UCSD-AML1 (cell line): ENCODE results near the gene LTB4R.
"Not testable (repeated sequence)": the region's sequence is repeated elsewhere in the genome, so short reads cannot be mapped to it uniquely, and the experiment has no call there.

Source experiments
- DNase-seq: peaks from one replicate; lab custom pipeline; 2025; ENCODE audit not compliant: unreplicated experiment; lab: John Stamatoyannopoulos, UW

LTB4R gene

DNA sequence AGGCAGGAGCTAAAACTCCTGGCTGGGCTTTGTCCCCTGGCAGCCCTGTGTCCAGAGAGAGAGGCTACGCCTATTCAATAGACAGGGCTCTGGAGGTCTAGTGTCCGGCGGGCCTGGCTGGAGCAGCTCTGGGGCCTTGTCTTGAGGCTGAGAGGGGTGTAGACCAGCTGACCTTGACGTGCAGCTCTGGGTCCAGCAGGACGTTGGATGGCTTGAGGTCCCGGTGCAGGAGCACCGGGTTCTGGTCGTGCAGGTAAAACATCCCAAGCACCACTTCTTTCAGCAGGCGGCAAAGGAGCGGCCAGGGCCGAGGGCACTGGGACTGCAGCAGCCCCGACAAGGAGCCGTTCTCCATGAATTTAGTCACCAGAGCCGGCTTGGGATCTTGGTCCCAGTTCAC, 27.5 kb downstream of the LTB4R start:
- DNase-seq: no peak

DNA sequence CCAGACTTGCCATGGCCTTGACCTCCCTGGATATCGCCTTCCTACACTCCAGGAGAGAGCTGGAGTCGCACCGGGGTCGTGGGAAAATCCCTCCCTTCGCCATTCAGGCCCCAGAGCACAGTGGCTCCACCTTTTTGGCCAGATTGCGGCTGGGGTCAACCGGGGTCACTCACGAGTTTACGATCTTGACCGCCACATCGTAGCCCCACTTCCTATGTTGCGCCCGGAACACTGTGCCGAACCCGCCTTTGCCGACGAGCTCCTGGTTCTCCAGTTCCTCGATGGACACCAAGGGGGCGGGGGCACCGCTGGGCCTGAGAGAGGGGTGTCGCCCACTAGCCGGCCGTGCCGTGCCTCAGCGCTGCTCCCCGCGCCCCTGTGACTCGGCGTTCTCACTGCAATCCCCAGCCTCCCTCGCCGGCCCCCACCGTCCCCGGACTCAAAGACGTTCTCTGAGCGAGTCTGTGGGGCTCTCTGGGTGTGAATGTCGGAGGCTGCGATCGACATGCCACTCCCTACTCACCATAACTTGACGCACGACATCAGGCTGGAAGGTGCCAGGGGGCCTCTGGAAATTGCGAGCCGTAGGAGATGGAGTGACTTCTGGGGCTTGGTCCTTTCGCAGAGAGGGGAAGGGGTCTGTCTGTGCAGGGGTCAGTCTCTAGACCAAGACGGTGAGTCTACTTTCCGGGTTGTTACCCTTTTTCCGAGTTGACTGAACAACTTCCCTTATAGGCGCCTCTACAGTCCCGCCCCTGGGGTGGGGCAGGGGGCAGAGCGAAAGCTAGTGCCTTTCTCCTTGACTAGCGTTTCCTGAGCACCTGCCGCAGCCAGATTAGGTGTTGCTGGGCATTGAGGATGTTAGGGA, 28.2 kb downstream of the LTB4R start, which contains the start of gene RIPK3:
Gene RIPK3, minus strand, starts transcription at position 708 of the 868 bp plus-strand sequence. Its CDS starts 165 bp downstream, at position 543.
- DNase-seq: peak; percentile 67

DNA sequence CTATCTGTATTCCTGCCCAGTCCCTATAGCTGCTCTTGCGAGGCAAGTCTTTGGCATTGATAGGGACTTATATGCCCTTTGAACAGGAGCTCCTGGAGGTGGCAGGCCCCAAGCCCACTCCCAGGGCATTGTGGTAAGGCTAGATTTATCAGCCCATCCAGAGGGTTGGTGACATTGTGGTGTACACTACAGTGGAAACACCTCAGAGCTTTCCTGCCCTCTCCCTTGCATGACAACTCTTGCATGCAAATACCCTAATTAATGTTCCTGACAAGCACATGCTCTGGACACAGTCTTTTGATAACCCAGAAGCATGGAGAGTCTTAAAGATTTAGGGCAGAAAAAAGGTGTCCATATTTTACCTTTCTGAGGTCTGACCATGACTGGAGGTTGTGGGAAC, 29.3 kb downstream of the LTB4R start:
- no peak for DNase-seq

DNA sequence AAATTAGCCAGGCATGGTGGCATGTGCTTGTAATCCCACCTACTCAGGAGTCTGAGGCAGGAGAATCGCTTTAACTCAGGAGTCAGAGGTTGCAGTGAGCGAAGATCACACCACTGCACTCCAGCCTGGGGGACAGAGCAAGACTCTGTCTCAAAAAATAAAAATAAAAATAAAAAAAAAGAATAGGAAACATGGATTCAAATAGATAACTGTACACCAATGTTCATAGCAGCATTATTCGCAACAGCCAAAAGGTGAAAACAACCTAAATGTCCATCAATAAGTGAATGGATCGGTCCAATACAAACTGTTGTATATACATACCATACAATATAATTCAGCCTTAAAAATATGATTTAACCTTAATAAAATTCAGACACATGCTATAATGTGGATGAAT, 31.6 kb downstream of the LTB4R start:
- DNase-seq: no peak

DNA sequence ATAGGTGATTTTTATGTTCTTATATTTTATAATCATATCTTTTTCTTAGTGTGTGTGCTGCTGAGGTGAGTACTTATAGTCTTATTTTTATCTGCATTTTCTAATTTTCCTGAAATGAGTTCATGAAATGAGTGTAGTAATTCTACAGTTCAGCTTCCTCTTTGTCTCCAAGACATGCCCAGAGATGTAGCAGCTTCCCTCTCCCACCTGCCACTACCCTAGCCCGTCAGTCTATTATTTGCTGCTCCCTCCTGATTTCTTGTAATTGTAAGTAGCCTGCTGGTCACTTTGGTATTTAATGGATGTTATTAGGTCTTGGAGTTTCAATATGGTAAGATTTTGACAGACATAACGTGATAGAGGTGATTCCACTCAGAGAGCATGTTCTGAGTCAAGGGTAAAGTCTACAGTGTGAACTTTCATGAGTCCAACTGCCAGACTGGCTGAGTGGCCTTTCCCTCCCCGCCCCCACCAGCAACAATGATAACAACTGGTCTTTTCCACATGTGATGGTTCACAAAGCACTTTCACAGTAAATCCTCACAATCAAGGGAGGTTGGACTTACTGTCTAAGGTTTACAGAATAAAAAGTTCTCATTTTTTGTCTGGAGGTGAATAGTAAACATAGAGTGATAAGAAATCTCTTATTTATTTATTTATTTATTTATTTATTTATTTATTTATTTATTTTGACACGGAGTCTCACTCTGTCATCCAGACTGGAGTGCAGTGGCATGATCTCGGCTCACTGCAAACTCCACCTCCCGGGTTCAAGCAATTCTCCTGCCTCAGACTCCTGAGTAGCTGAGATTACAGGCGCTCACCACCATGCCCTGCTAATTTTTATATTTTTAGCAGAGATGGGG, 32.7 kb downstream of the LTB4R start:
- no peak for DNase-seq

DNA sequence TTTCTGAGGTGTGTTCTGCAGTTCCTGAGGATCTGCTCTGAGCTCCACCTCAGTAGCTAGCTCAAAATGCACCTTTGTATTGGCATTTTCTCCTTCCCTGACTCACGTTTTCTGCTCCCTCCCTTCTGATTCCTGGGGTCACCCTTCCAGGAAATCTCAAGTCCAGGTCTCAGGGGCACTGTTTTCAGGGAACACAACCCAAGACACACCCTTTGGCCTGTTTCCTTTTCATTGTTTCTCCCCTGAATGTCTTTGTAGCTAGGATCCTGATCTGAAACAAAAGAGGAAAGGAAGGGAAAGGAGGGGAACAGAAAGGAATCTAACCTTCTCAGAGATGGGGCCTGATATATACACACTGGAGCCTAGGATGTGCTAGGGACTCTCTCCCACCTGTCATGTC, 35.8 kb downstream of the LTB4R start:
- DNase-seq: no peak

DNA sequence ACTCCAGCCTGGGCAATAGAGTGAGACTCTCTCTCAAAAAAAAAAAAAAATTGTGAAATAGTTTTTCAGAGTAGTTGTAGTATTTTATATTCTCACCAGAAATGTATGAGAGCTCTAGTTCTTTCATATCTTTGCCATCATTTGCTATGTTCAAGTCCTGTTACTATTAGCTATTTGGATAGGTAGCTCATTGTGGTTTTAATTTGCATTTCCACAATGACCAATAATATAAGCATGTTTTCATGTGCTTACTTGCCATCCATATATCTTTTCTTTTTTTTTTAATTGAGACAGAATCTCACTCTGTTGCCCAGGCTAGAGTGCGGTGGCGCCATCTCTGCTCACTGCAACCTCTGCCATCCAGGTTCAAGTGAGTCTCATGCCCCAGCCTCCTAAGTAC, 36.9 kb downstream of the LTB4R start:
- no peak for DNase-seq

DNA sequence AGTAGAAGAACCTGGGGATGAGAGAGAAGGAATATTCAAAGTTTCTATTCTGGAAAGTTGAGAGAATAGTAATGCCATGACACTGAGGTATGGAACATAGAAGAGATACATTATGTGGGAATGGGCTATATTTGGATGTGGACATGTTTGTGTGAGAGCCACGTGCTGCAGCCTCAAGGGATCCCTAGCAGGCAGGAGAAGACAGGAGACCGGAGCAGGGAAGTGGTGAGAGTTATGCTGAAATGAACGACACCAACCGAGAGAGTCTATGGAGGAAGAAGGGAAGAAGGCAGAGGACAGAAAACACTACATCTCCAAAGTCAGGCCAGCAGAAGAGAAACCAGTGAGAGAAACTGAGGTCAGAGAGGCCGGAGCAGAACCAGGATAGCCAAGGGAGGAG, 38.4 kb downstream of the LTB4R start:
- no peak for DNase-seq

DNA sequence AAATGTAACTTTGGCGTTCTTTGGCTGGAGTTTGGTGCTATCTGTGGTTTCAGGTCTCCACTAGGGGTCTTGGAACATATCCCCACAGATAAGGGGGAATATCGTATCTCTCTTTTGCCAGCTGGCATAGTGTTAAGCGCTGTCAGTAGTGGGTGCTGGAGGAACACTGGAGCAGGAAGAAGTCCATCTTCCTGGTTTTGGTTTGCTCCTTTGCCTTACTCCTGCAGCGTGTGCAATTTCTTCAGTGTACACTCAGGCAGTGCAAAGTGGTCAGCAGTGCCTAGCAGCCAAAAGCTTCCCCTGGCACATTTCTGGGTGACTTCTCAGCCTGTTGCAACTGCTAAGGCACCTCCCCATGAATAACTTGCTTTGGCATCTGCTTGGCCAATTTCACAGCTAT, 40.2 kb downstream of the LTB4R start:
- DNase-seq: no peak

DNA sequence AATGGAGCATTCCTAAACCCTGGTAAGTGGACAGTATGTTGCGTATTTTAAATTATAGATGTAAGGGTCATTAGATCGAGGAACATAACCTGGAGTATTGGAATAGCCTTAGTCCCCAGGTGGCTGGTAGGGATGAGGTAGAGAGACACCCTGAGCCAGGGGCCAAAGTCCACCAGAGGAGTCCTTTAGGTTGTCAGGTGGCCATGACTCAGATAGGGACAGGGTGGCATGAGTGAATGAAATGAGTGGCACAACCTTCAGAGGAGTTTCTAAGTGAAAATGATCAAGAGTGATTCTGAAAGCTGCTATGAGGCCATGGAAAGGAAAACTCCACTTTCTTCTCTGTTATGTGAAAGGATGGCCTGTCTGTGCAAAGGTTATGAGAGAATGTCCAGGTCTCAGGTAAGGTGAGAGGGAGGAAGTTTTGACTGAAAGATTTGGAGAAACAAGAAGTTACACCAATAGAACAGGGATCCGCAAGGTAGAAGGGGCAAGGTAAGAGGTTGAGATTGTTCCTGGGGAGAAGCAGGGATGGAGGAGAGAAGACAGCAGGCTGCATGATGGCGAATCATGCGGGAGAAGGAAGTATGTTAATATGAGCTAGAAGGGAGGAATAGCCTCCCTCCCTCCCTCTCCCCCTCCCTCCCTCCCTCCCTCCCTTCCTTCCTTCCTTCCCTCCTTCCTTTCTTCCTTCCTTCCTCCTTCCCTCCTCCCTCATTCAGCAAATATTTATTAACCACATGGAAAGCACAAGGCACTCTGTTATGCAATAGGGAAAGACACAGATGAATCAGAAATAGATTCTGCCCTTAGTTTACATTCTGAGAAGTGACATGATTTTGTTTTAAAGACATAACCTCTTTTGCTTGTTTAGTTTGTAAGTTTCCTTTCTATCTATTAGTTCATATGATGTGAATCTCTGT, 42.5 kb downstream of the LTB4R start:
- no peak for DNase-seq

DNA sequence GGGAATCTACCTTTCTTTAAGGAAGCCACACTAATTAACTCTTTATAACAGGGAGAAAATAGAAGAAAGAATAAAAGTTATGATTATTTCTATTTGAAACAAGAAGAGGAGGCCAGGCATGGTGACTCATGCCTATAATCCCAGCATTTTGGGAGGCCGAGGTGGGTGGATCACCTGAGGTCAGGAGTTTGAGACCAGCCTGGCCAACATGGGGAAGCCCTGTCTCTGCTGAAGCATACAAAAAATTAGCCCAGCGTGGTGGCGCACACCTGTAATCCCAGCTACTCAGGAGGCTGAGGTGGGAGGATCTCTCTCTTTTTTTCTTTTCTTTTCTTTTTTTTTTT, 43.2 kb downstream of the LTB4R start:
- not testable (repeated sequence) for DNase-seq

DNA sequence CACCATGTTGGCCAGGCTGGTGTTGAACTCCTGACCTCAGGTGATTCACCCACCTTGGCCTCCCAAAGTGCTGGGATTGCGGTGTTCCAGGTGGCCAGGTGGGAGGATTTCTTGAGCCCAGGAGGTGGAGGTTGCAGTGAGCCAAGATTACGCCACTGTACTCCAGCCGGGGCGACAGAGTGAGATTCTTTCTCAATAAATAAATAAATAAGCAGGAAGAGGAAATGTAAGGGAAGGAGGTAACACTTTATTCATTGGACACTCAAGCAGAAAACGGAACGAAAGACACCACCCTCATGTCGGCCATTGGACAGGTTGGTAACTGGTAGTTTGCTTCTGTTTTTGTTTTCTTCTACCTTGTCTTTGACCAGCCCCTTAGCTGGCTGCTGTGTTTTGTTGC, 43.7 kb downstream of the LTB4R start:
- no peak for DNase-seq

DNA sequence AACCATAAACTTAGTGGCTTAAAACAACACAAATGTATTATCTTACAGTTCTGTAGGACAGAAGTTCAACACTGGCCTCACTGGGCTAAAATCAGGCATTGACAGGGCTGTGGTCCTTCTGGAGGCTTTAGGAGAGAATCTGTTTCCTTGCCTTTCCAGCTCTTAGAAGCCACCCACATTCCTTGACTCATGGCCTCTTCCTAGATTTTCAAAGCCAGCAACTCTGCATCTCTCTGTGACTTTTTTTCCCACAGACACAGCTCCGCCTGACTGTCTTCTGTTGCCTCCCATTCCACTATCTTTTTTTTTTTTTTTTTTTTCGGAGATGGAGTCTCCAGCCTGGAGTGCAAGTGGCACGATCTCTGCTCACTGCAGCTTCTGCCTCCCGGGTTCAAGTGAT, 44.9 kb downstream of the LTB4R start:
- DNase-seq: no peak

DNA sequence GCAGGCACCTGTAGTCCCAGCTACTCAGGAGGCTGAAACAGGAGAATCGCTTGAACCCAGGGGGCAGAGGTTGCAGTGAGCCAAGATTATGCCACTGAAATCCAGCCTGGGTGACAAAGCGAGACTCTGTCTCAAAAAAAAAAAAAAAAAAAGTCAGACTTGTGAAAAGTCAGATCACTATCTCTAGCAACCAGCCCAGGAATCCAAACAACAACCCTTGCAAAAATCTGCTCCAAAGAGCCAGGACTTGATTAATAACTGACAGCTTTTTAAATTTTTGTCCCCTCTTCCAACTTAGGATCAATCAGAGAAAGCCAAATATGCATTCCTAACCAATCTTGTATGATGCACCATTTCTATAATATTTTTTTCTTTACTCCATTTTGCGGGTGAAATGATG, 49.0 kb downstream of the LTB4R start:
- DNase-seq: no peak

DNA sequence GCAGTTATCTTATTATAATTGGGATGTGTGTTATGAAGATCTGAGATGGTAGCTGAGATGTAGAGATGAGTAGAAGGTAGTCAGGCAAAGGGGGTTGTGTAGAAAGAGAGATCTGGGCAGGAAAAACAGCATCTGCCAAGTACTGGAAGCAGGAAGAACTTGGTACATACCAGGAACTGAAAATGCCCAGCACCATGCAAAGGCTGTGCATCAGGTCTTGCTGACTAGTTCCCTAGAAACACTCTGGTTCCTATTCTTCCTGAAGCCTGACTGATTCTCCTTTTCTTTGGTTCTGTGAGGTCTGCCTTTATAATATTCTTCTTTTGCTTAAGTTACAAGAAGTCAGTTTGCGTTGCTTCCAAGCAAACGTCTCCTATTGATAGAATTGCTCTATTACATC, 50.0 kb downstream of the LTB4R start:
- DNase-seq: no peak

DNA sequence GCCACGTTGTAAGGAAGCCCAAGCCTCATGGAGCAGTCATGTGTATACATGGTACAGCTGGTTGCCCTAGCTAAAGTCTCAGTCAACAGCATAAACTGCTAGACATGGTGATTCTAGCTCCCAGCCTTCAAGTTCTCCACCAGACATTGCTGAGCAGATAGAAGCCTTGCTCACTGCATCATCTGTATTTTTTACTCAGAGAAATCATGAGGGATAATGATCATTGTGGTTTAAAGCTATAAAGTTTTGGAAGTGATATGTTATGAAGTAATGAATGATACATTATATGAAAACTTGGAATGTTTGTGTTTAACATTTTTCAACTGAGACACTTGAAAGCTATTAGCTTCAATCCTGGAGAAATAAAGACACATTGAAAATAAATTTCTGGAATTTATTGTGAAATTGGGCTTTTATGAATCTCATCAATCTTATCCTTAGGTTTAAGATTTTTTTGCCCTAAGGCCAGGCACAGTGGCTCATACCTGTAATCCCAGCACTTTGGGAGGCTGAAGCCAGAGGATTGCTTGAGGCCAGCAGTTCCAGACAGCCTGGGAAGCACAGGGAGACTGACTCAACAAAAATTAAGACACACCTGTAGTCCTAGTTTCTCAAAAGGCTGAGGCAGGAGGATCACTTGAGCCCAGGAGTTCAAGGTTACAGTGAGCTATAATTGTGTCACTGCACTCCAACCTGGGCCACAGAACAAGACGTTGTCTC, 51.1 kb downstream of the LTB4R start:
- no peak for DNase-seq

DNA sequence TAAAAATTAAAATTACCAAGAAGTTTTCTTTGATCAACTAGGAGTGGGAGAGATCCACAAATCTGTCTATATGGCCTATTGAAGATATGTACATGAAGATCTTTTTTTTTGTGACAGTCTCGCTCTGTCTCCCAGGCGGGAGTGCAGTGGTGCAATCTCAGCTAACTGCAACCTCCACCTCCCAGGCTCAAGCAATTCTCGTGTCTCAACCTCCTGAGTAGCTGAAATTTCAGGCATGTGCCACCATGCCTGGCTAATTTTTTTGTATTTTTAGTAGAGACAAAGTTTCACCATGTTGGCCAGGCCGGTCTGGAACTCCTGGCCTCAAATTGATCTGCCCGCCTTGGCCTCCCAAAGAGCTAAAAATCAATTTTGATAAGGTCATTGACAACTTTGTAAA, 52.1 kb downstream of the LTB4R start:
- DNase-seq: no peak

DNA sequence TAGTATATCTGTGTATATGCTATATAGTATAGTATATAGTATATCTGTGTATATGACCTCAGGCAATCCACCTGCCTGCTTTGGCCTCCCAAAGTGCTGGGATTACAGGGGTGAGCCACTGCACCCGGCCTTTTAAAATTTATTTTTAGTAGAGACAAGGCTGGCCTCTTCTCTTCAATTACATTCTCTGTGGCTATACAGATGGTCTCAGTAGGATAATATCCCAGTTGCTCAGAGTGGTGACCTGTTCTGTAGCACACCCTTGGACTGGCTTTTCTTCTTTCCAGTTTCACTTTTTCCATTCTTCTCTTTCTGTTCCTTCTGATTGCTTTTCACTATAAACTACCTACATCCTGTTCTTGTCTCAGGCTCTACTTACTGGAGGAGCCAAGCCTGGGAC, 53.5 kb downstream of the LTB4R start:
- DNase-seq: no peak

DNA sequence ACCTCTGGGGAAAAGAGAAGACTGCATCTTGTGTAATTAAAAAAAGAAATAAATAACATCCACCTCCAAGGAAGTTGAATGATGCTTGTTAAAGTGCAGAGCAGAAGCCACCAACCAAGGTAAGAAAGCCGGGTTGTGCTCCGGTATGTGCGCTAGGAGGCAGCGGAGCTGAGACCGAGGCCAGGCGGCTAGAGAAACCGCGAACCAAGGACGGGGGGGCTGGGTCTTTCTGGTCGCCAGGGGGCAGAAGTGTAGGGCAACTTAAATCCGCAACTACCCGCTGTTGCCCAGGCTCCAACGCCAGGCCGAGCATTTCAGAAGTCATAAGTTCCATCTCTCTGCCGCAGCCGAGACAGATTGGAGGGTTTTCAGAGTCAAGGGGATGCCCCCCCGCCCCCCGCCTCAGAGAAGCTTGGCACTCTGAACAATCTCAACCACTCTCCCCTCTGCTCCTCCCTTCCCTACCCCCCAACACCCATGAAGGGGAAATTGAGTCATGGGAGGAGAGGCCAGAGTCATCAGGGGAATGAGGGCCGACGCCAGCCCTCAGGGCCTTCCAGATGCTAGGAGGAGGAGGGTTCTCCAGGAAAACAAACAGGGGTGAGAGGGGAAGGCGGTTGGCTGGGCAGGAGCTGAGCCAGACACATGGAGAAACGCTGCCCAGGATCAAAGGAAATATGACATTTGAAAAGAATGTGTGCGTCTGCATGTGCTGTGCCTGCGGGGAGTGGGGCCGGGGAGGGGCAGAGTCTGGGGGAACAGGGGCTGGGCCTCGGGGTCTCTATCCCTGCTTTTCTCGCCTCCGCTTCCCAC, 54.5 kb downstream of the LTB4R start:
- peak; percentile 93 for DNase-seq

DNA sequence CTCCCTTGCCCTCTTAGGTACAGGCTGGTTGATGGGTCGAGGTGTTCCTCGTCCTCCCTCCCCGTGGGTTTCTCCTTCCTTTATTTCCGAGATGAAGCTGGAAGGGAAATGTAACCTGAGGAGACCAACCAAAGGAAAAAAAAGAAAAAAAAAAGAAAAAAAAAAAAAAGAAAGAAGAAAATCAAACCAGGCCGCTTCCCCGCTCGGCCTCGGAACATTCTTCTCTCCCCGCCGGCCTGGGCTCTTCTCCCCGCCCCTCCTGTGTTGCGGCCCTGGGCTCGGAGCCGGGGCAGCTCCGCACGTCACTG, 55.1 kb downstream of the LTB4R start:
- DNase-seq: no peak
